PC-3 (cell line): ENCODE results near the gene CMPK1. TPM values are rescaled to one million over a fixed set of nuclear protein-coding genes. Genes with fewer than 3 reads are reported as not detected.

ENCODE experiments used
- ATAC-seq: fragments of 200-7000 bp; cut with Tn5 transposase; 2 replicates; pipeline ENCODE4 v1.9.1; 2020; ENCODE audit warnings: mild to moderate bottlenecking, moderate library complexity
- BruUV-seq: library from RNA; stranded (reverse); fragments of 400-500 nt; replicated peaks from 2 replicates; lab custom pipeline; 2021; lab: Mats Ljungman, UMichigan
- CTCF ChIA-PET: fragments of 300-600 bp; sonication (Branson Sonifier 250); formaldehyde crosslinking; loops from one replicate; lab custom pipeline; 2022; ENCODE audit warnings: antibody characterized with exemption; lab: Charles Lee
- POLR2A ChIA-PET: fragments of 300-600 bp; sonication (Branson Sonifier 250); formaldehyde crosslinking; loops from one replicate; lab custom pipeline; 2022; ENCODE audit warnings: antibody characterized with exemption; ENCODE audit not compliant: unreplicated experiment; lab: Charles Lee
- DNase-seq: peaks from one replicate; pipeline ENCODE4 v3.0.0-alpha.2; 2015
- H2AFZ ChIP-seq: fragments of 300-600 bp; sonication (generic); 2 replicates; pipeline ENCODE4 v1.6.0; 2016; ENCODE audit warnings: antibody characterized with exemption, low read length
- H3F3A ChIP-seq: fragments of 300-600 bp; sonication (generic); one replicate; pipeline ENCODE4 v1.6.0; 2017; ENCODE audit warnings: antibody characterized with exemption, low read length, control low read depth, mild to moderate bottlenecking; ENCODE audit not compliant: unreplicated experiment
- H3K27ac ChIP-seq: fragments of 300-600 bp; sonication (generic); 2 replicates; pipeline ENCODE4 v1.5.1; 2016; ENCODE audit warnings: mild to moderate bottlenecking, low read length
- H3K27me3 ChIP-seq: fragments of 300-600 bp; sonication (generic); 2 replicates; pipeline ENCODE4 v1.6.1; 2016; ENCODE audit warnings: low read length, mixed read lengths
- H3K36me3 ChIP-seq: fragments of 300-600 bp; sonication (generic); 2 replicates; pipeline ENCODE4 v1.6.1; 2016; ENCODE audit warnings: low read depth, mixed run types, low read length, mixed read lengths
- H3K4me1 ChIP-seq: fragments of 300-600 bp; sonication (generic); 2 replicates; pipeline ENCODE4 v1.5.1; 2016; ENCODE audit warnings: low read length; ENCODE audit not compliant: insufficient read depth
- H3K4me2 ChIP-seq: fragments of 300-600 bp; sonication (generic); 2 replicates; pipeline ENCODE4 v1.6.0; 2016; ENCODE audit warnings: low read length
- H3K4me3 ChIP-seq: fragments of 300-600 bp; sonication (generic); 2 replicates; pipeline ENCODE4 v1.5.1; 2016; ENCODE audit warnings: mild to moderate bottlenecking, low read length, mixed read lengths
- H3K79me2 ChIP-seq: fragments of 300-600 bp; sonication (generic); 2 replicates; pipeline ENCODE4 v1.6.1; 2017; ENCODE audit warnings: low read length, mixed read lengths
- H3K9ac ChIP-seq: fragments of 300-600 bp; sonication (generic); 2 replicates; pipeline ENCODE4 v1.6.0; 2016; ENCODE audit warnings: mild to moderate bottlenecking, low read length
- H3K9me2 ChIP-seq: fragments of 300-600 bp; sonication (generic); replicated peaks from 2 replicates; pipeline ENCODE4 v1.6.1; 2016; ENCODE audit warnings: mixed run types, low read length, mixed read lengths
- H3K9me3 ChIP-seq: fragments of 300-600 bp; sonication (generic); 2 replicates; pipeline ENCODE4 v1.6.1; 2016; ENCODE audit warnings: low read length, mixed read lengths
- H4K20me1 ChIP-seq: fragments of 300-600 bp; sonication (generic); 2 replicates; pipeline ENCODE4 v1.6.1; 2016; ENCODE audit warnings: low read length, mixed read lengths
- CTCF ChIP-seq: fragments of 300-600 bp; sonication (generic); conservative IDR thresholded peaks from 2 replicates; pipeline ENCODE4 v1.5.1; 2017; ENCODE audit warnings: antibody characterized with exemption, low read depth, mild to moderate bottlenecking, low read length
- EZH2 ChIP-seq: fragments of 300-600 bp; sonication (generic); IDR thresholded peaks from one replicate; pipeline ENCODE4 v1.6.1; 2017; ENCODE audit warnings: antibody characterized with exemption, mild to moderate bottlenecking, low read length; ENCODE audit not compliant: unreplicated experiment
- EZH2phosphoT487 ChIP-seq: fragments of 300-600 bp; sonication (generic); IDR thresholded peaks from 2 replicates; pipeline ENCODE4 v1.6.1; 2018; ENCODE audit warnings: mild to moderate bottlenecking, antibody characterized with exemption, low read length, borderline replicate concordance
- intact Hi-C: fragments of 100-400 bp; cut with micrococcal nuclease; formaldehyde crosslinking; loops from 2 replicates; pipeline ENCODE4 v1.9.0; 2023
- total RNA-seq: library from RNA; depleted of rRNA; stranded (reverse); fragments of >200 nt; gene quantifications from 2 replicates; pipeline ENCODE4 v1.2.3, GENCODE V29; 2014

The CMPK1 gene
- total RNA-seq, 1 experiment from 2014 or later: 86.2 TPM

- intact Hi-C loops: no loop called here
- POLR2A ChIA-PET: no interaction called here
- Histone ChIP-seq H4K20me1 (peaks cover 4% of the 10 kb centered on the region; the same call in 1 of the 2 replicates), H3F3A (no peaks in the 10 kb centered on the region), H3K9ac (no peak overlapping the region), H3K4me2 (no peak overlapping the region), H3K36me3 (no peaks in the 10 kb centered on the region), H3K27me3 (no peaks in the 10 kb centered on the region), H2AFZ (no peak overlapping the region), H3K4me1 (no peaks in the 10 kb centered on the region), H3K4me3 (no peak overlapping the region), H3K9me2 (no peaks in the 10 kb centered on the region), H3K9me3 (no peaks in the 10 kb centered on the region), H3K27ac (no peak overlapping the region), H3K79me2 (peaks cover 66% of the 10 kb centered on the region)
- TF ChIP-seq EZH2phosphoT487 (no peak), CTCF (no peak), EZH2 (no peak)
- no peak for ATAC-seq
- CTCF ChIA-PET: no interaction called here
- BruUV-seq: no TSS peak
- DNase-seq: no peak
Observed at GRCh38 chr1:47361380-47361779, 27.8 kb downstream of the CMPK1 start.

GRCh38 chr1:47362828-47363227 is 29.2 kb downstream of the CMPK1 start:
- no peak for DNase-seq
- H3K9ac ChIP-seq: no peak overlapping the region
- no peak overlapping the region for H3K27ac ChIP-seq
- TF ChIP-seq EZH2phosphoT487 (no peak), EZH2 (no peak)
- ChIA-PET CTCF (interaction anchor here (0.7 kb wide), 1 partner anchor 62 kb away, joined by 3 read pairs; no protein-coding TSS in a partner anchor), POLR2A (no interaction called here)
- H3K27me3 ChIP-seq: no peaks in the 10 kb centered on the region
- BruUV-seq: no TSS peak
- ATAC-seq: no peak
- H3K36me3 ChIP-seq: no peaks in the 10 kb centered on the region
- H3K4me1 ChIP-seq: no peaks in the 10 kb centered on the region
- intact Hi-C loops: no loop called here
- peaks cover 62% of the 10 kb centered on the region for H3K79me2 ChIP-seq
- H3F3A ChIP-seq: no peaks in the 10 kb centered on the region
- H3K4me2 ChIP-seq: no peak overlapping the region
- peaks cover 4% of the 10 kb centered on the region; the same call in 1 of the 2 replicates for H4K20me1 ChIP-seq
- H3K4me3 ChIP-seq: no peak overlapping the region
- no peaks in the 10 kb centered on the region for H3K9me3 ChIP-seq
- no peak overlapping the region for H2AFZ ChIP-seq
- H3K9me2 ChIP-seq: no peaks in the 10 kb centered on the region

- no peak for ATAC-seq
- no peaks in the 10 kb centered on the region for H4K20me1 ChIP-seq
- BruUV-seq: no TSS peak
- no peaks in the 10 kb centered on the region for H3K9me3 ChIP-seq
- intact Hi-C loops: no loop called here
- no peaks in the 10 kb centered on the region for H3K4me1 ChIP-seq
- H3K36me3 ChIP-seq: peaks cover 16% of the 10 kb centered on the region; the same call in 1 of the 2 replicates
- H3K9me2 ChIP-seq: no peaks in the 10 kb centered on the region
- no peak overlapping the region for H3K4me2 ChIP-seq
- no peak overlapping the region for H2AFZ ChIP-seq
- H3K27me3 ChIP-seq: no peaks in the 10 kb centered on the region
- no peak for DNase-seq
- H3K4me3 ChIP-seq: no peak overlapping the region
- ChIA-PET POLR2A (no interaction called here), CTCF (no interaction called here)
- no peak overlapping the region for H3K27ac ChIP-seq
- TF ChIP-seq EZH2: no peak
- TF ChIP-seq EZH2phosphoT487: no peak
- no peak for TF ChIP-seq CTCF
- peaks cover 27% of the 10 kb centered on the region for H3K79me2 ChIP-seq
- H3F3A ChIP-seq: no peaks in the 10 kb centered on the region
- H3K9ac ChIP-seq: no peak overlapping the region
Observed at GRCh38 chr1:47367651-47368050, 34.1 kb downstream of the CMPK1 start.
